Mammary epithelial cell (primary cell): Measurements from ENCODE around the gene ANKRD11.

Experiments used
- CTCF ChIP-seq, 2 donors: IDR thresholded peaks in 1 of 2; conservative IDR thresholded peaks in 1 of 2; 2 replicates each; pipeline ENCODE4 v1.5.1; 2011 to 2012; ENCODE audit warnings: inconsistent platforms in 2 of 2, low read length in 2 of 2, mild to moderate bottlenecking in 2 of 2, control low read depth in 1 of 2, low read depth in 1 of 2; ENCODE audit not compliant: insufficient read depth in 1 of 2; ENCODE audit errors: extremely low read depth in 1 of 2
- EZH2 ChIP-seq: IDR thresholded peaks from 2 replicates; pipeline ENCODE4 v1.6.1; 2012; ENCODE audit warnings: low read length, inconsistent platforms, borderline replicate concordance

DNA sequence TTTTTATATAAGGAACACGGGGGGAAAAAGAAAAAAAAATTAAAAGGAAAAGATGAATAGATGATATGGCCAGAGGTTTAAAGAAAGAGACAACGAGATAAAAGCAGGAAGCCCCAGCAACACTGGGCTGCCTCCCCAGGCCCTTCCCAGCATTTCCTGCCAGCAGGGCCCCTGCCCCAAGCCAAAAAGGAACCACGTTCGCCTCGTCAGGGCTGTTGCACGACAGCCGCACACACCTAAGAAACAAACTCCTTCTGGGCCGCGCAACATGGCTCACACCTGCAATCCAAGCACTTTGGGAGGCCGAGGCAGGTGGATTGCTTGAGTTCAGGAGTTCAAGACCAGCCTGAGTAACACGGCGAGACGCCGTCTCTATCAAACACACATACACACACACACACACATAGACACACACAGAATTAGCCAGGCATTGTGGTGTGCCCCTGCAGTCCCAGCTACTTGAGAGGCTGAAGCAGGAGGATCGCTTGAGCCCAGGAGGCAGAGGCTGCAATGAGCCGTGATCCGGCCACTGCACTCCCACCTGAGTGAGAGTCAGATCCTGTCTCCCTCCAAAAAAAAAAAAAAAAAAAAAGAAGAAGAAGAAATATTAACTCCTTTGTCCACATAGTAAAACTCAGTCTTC lies 83.0 kb downstream of the ANKRD11 start:
- TF ChIP-seq CTCF (conservative IDR thresholded peaks at IDR 0.05 in 1 of 2, IDR thresholded peaks at IDR 0.05 in 1 of 2; ENCODE audit: extremely low read depth in 1 of 2, insufficient read depth in 1 of 2, low read depth in 1 of 2, low read length in 2 of 2) (no peak), EZH2 (no peak)
